GM23338 (cell line): Measurements from ENCODE around the gene LRRC63.

Experiments
- EZH2phosphoT487 ChIP-seq: fragments of 200-600 bp; sonication (generic); IDR thresholded peaks from one replicate; pipeline ENCODE4 v1.8.1; 2018; ENCODE audit warnings: antibody characterized with exemption; ENCODE audit not compliant: unreplicated experiment
- JUNB ChIP-seq: IDR thresholded peaks from one replicate; pipeline ENCODE4 v1.6.1; 2016; ENCODE audit warnings: antibody characterized with exemption; ENCODE audit not compliant: unreplicated experiment
- POLR2AphosphoS5 ChIP-seq: IDR thresholded peaks from 2 replicates; pipeline ENCODE4 v1.6.1; 2016; ENCODE audit warnings: antibody characterized with exemption, low read depth
- TF ChIP-seq, protein P1 (sequence below), 2 experiments: fragments of 200-600 bp in 1 of 2; sonication (generic) in 1 of 2; conservative IDR thresholded peaks; 2 replicates each; pipeline versions ENCODE4 v1.5.1 to v1.6.1; 2016 to 2017; ENCODE audit warnings: antibody characterized with exemption in 2 of 2, low read depth in 2 of 2, mild to moderate bottlenecking in 2 of 2, moderate library complexity in 1 of 2

DNA sequence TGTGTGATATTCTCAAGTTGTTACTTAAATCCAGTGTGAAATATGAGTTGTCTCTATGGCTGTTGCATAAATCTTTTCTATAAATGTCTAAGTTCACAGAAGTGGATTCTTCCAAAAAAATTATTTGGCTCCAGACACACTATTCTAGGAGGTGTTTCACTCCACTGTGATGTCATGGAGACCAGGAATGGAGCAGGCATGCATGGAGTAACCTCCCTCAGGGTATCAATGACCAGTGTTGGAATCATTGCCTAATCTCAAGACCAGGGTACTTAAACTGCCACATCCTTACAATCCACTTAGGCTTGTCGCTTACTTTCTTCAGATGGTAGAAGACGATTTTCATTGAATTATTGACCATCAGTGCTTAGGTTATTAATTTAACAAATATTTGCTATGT is 55.4 kb downstream of the LRRC63 start:
- TF ChIP-seq, protein P1, sequence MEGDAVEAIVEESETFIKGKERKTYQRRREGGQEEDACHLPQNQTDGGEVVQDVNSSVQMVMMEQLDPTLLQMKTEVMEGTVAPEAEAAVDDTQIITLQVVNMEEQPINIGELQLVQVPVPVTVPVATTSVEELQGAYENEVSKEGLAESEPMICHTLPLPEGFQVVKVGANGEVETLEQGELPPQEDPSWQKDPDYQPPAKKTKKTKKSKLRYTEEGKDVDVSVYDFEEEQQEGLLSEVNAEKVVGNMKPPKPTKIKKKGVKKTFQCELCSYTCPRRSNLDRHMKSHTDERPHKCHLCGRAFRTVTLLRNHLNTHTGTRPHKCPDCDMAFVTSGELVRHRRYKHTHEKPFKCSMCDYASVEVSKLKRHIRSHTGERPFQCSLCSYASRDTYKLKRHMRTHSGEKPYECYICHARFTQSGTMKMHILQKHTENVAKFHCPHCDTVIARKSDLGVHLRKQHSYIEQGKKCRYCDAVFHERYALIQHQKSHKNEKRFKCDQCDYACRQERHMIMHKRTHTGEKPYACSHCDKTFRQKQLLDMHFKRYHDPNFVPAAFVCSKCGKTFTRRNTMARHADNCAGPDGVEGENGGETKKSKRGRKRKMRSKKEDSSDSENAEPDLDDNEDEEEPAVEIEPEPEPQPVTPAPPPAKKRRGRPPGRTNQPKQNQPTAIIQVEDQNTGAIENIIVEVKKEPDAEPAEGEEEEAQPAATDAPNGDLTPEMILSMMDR (conservative IDR thresholded peaks at IDR 0.05; ENCODE audit: low read depth in 2 of 2) = no peak
- TF ChIP-seq JUNB (no peak), POLR2AphosphoS5 (no peak), EZH2phosphoT487 (no peak)
